Gastrocnemius medialis (tissue), 4 donors: ENCODE results near the gene MC1R.

Experiments
- CTCF ChIP-seq, 5 experiments: fragments of 450-650 bp in 3 of 5; fragments of 200-600 bp in 2 of 5; sonication (generic) in 2 of 5; IDR thresholded peaks in 4 of 5; conservative IDR thresholded peaks in 1 of 5; 1 replicate in 4 of 5; 2 replicates in 1 of 5; pipeline ENCODE4 v1.5.1; 2016 to 2019; ENCODE audit warnings: antibody characterized with exemption in 5 of 5, mild to moderate bottlenecking in 3 of 5, moderate library complexity in 3 of 5
- POLR2A ChIP-seq, 2 donors: fragments of 450-650 bp; IDR thresholded peaks; one replicate each; pipeline ENCODE4 v1.6.1; 2017; ENCODE audit warnings: antibody characterized with exemption in 2 of 2, mild to moderate bottlenecking in 2 of 2, moderate library complexity in 2 of 2

GRCh38 chr16:89946515-89946914, 27.9 kb downstream of the MC1R start:
- TF ChIP-seq CTCF (IDR thresholded peaks at IDR 0.05 in 4 of 5, conservative IDR thresholded peaks at IDR 0.05 in 1 of 5): no peak
- no peak for TF ChIP-seq POLR2A (IDR thresholded peaks at IDR 0.05)
